HCT116 (cell line): ENCODE measurements around the gene NEURL2.

Experiments used
- ATF3 ChIP-seq: IDR thresholded peaks from 2 replicates; pipeline ENCODE4 v1.6.1; 2012
- CTCF ChIP-seq, 3 experiments: fragments of 200-600 bp in 1 of 3; sonication (generic) in 1 of 3; IDR thresholded peaks in 2 of 3; conservative IDR thresholded peaks in 1 of 3; 2 replicates each; pipeline ENCODE4 v1.5.1; 2012 to 2017; ENCODE audit warnings: low read depth in 2 of 3, low read length in 2 of 3, antibody characterized with exemption in 1 of 3, borderline replicate concordance in 1 of 3, control low read depth in 1 of 3, mild to moderate bottlenecking in 1 of 3, mixed read lengths in 1 of 3, mixed run types in 1 of 3, moderate library complexity in 1 of 3; ENCODE audit not compliant: insufficient read depth in 1 of 3
- EGR1 ChIP-seq: IDR thresholded peaks from 2 replicates; pipeline ENCODE4 v1.6.1; 2012; ENCODE audit warnings: low read depth
- EZH2 ChIP-seq: fragments of 200-600 bp; sonication (generic); IDR thresholded peaks from 2 replicates; pipeline ENCODE4 v1.6.1; 2017; ENCODE audit warnings: antibody characterized with exemption, mixed run types
- EZH2phosphoT487 ChIP-seq: fragments of 200-600 bp; IDR thresholded peaks from 2 replicates; pipeline ENCODE4 v1.6.1; 2018; ENCODE audit warnings: antibody characterized with exemption, borderline replicate concordance
- FOSL1 ChIP-seq: IDR thresholded peaks from 2 replicates; pipeline ENCODE4 v1.6.1; 2012; ENCODE audit warnings: low read depth
- MAX ChIP-seq: IDR thresholded peaks from 2 replicates; pipeline ENCODE4 v1.6.1; 2012
- POLR2A ChIP-seq: IDR thresholded peaks from 2 replicates; pipeline ENCODE4 v1.7.0; 2011; ENCODE audit warnings: borderline replicate concordance; ENCODE audit not compliant: insufficient read depth, insufficient read length; ENCODE audit errors: extremely low read depth
- POLR2AphosphoS5 ChIP-seq: IDR thresholded peaks from 2 replicates; pipeline ENCODE4 v1.6.1; 2011; ENCODE audit warnings: mild to moderate bottlenecking, low read depth, low read length, moderate library complexity
- REST ChIP-seq: IDR thresholded peaks from 2 replicates; pipeline ENCODE4 v1.6.1; 2012; ENCODE audit warnings: low read depth
- ZFX ChIP-seq: fragments of 450-650 bp; IDR thresholded peaks from 2 replicates; pipeline ENCODE4 v1.6.1; 2017

- TF ChIP-seq FOSL1 (no peak), POLR2A (no peak), ATF3 (no peak), EZH2 (no peak), CTCF (IDR thresholded peaks at IDR 0.05 in 2 of 3, conservative IDR thresholded peaks at IDR 0.05 in 1 of 3; ENCODE audit: borderline replicate concordance in 1 of 3, insufficient read depth in 1 of 3, low read depth in 2 of 3, low read length in 2 of 3) (no peak), EGR1 (no peak), POLR2AphosphoS5 (no peak), ZFX (no peak), REST (no peak), EZH2phosphoT487 (no peak), MAX (no peak)
These were observed 16.4 kb upstream of the NEURL2 start for GRCh38 chr20:45907219-45907948.
